Ovary (tissue), 3 donors: Measurements from ENCODE around the gene SULT1A3.
"Not testable (repeated sequence)": the region's sequence is repeated elsewhere in the genome, so short reads cannot be mapped to it uniquely, and the experiment has no call there.

Source experiments
- EP300 ChIP-seq: sonication (generic); formaldehyde crosslinking; IDR thresholded peaks from one replicate; pipeline ENCODE4 v1.6.1; 2017; ENCODE audit warnings: antibody characterized with exemption
- POLR2A ChIP-seq: fragments of 450-650 bp; IDR thresholded peaks from one replicate; pipeline ENCODE4 v1.6.1; 2017; ENCODE audit warnings: antibody characterized with exemption, mild to moderate bottlenecking, moderate library complexity
- TF ChIP-seq, protein P1 (sequence below), 3 donors: fragments of 450-650 bp in 2 of 3; fragments of 200-600 bp in 1 of 3; IDR thresholded peaks; one replicate each; pipeline versions ENCODE4 v1.5.1 to v1.8.0; 2016 to 2022; ENCODE audit warnings: antibody characterized with exemption in 3 of 3, mild to moderate bottlenecking in 1 of 3
- donor health status: DM: no; HTN: no; CAD: no.

DNA sequence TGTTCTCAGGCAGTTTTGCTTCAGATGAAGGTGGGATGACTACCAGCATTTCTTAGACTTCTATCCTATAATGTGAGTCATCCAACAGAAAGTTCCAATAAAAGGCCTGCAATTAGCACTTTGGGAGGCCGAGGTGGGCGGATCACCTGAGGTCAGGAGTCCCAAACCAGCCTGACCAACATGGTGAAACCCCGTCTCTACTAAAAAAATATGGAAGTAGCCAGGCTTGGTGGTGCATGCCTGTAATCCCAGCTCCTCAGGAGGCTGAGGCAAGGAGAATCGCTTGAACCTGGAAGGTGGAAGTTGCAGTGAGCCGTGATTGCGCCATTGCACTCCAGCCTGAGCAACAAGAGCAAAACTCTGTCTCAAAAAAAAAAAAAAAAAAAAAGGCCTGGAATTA lies 22.2 kb upstream of the SULT1A3 start:
- TF ChIP-seq, protein P1, sequence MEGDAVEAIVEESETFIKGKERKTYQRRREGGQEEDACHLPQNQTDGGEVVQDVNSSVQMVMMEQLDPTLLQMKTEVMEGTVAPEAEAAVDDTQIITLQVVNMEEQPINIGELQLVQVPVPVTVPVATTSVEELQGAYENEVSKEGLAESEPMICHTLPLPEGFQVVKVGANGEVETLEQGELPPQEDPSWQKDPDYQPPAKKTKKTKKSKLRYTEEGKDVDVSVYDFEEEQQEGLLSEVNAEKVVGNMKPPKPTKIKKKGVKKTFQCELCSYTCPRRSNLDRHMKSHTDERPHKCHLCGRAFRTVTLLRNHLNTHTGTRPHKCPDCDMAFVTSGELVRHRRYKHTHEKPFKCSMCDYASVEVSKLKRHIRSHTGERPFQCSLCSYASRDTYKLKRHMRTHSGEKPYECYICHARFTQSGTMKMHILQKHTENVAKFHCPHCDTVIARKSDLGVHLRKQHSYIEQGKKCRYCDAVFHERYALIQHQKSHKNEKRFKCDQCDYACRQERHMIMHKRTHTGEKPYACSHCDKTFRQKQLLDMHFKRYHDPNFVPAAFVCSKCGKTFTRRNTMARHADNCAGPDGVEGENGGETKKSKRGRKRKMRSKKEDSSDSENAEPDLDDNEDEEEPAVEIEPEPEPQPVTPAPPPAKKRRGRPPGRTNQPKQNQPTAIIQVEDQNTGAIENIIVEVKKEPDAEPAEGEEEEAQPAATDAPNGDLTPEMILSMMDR (IDR thresholded peaks at IDR 0.05), result not testable (repeated sequence)
- TF ChIP-seq POLR2A, EP300: not testable (repeated sequence)
